Cerebellar nuclear complex (tissue), 1 donor: ENCODE results near the gene TOR4A.

ENCODE experiments used
- DNase-seq, 2 experiments: peaks; one replicate each; lab custom pipeline; 2025; lab: John Stamatoyannopoulos, UW

Gene TOR4A

GRCh38 chr9:137277329-137278041 lies at the start of gene TOR4A:
Gene TOR4A, plus strand, starts transcription at chr9:137277726. Its CDS starts 964 bp downstream, at chr9:137278690.
- DNase-seq, result no peak

- no peak for DNase-seq
These were observed 49.5 kb upstream of the TOR4A start for GRCh38 chr9:137227853-137228505.

GRCh38 chr9:137228506-137228967 lies 49.0 kb upstream of the TOR4A start:
- no peak for DNase-seq

GRCh38 chr9:137228968-137229896 lies 48.3 kb upstream of the TOR4A start:
- DNase-seq, result no peak

GRCh38 chr9:137229903-137230704 lies 47.4 kb upstream of the TOR4A start:
- DNase-seq, result no peak

- no peak for DNase-seq
These were observed 46.7 kb upstream of the TOR4A start, which contains the start of gene SLC34A3 for GRCh38 chr9:137230705-137231371. Gene SLC34A3, plus strand, starts transcription at chr9:137230901. Its CDS starts 802 bp downstream, at chr9:137231703.

GRCh38 chr9:137231372-137232039 lies 46.0 kb upstream of the TOR4A start:
- DNase-seq, result no peak

- no peak for DNase-seq
These were observed 45.4 kb upstream of the TOR4A start for GRCh38 chr9:137232101-137232500.

- DNase-seq, result no peak
These were observed 45.0 kb upstream of the TOR4A start for GRCh38 chr9:137232510-137232909.

- DNase-seq, result no peak
These were observed 44.2 kb upstream of the TOR4A start for GRCh38 chr9:137233143-137233980.

GRCh38 chr9:137234055-137234697 lies 43.4 kb upstream of the TOR4A start:
- DNase-seq, result no peak

- DNase-seq, result no peak
These were observed 42.6 kb upstream of the TOR4A start for GRCh38 chr9:137234758-137235423.

- DNase-seq, result no peak
These were observed 41.9 kb upstream of the TOR4A start for GRCh38 chr9:137235424-137236237.

- no peak for DNase-seq
These were observed 41.1 kb upstream of the TOR4A start for GRCh38 chr9:137236238-137236935.

GRCh38 chr9:137236936-137237421 lies 40.5 kb upstream of the TOR4A start:
- DNase-seq, result no peak
